K562 (cell line): ENCODE results near the gene EIF3I. TPM values are rescaled to one million over a fixed set of nuclear protein-coding genes. Genes with fewer than 3 reads are reported as not detected.

Source experiments
- ARID1B ChIP-seq: fragments of 450-650 bp; IDR thresholded peaks from 2 replicates; pipeline ENCODE4 v1.6.1; 2016; ENCODE audit warnings: antibody characterized with exemption, mild to moderate bottlenecking, inconsistent platforms
- CLOCK ChIP-seq: fragments of 250-450 bp; sonication (Bioruptor Pico); IDR thresholded peaks from 2 replicates; pipeline ENCODE4 v1.4.0; 2020; ENCODE audit warnings: mild to moderate bottlenecking, moderate library complexity, borderline replicate concordance
- CXXC5 ChIP-seq: fragments of 250-450 bp; sonication (Bioruptor Pico); IDR thresholded peaks from 2 replicates; pipeline ENCODE4 v1.8.0; 2022; ENCODE audit warnings: inconsistent platforms, mild to moderate bottlenecking, moderate library complexity
- FIP1L1 ChIP-seq: fragments of 200-400 bp; formaldehyde crosslinking; IDR thresholded peaks from 2 replicates; pipeline ENCODE4 v1.6.1; 2018; ENCODE audit warnings: mild to moderate bottlenecking, low read depth, low read length; ENCODE audit not compliant: poor library complexity, severe bottlenecking
- GATAD2B ChIP-seq: fragments of 450-650 bp; IDR thresholded peaks from 2 replicates; pipeline ENCODE4 v1.6.1; 2017; ENCODE audit warnings: mild to moderate bottlenecking, borderline replicate concordance
- HDGF ChIP-seq: fragments of 450-650 bp; IDR thresholded peaks from 2 replicates; pipeline ENCODE4 v1.6.1; 2016
- HEY1 ChIP-seq: fragments of 250-450 bp; sonication (Bioruptor Pico); IDR thresholded peaks from 2 replicates; pipeline ENCODE4 v1.5.0; 2020; ENCODE audit warnings: mild to moderate bottlenecking, moderate library complexity, borderline replicate concordance
- JUN ChIP-seq, 2 experiments: sonication (generic) in 1 of 2; formaldehyde crosslinking in 1 of 2; IDR thresholded peaks; 2 replicates each; pipeline versions ENCODE4 v1.6.1 to v1.8.0; 2012 to 2022; ENCODE audit warnings: borderline replicate concordance in 2 of 2, mild to moderate bottlenecking in 2 of 2, improper control_type of control experiment in 1 of 2, low read depth in 1 of 2, low read length in 1 of 2, missing genetic modification reagents in 1 of 2
- KLF1 ChIP-seq: fragments of 450-650 bp; IDR thresholded peaks from 2 replicates; pipeline ENCODE4 v1.6.1; 2016; ENCODE audit warnings: missing genetic modification characterization, missing compliant biosample characterization
- NCOA2 ChIP-seq, 2 experiments: fragments of 450-650 bp; IDR thresholded peaks; 2 replicates each; pipeline ENCODE4 v1.6.1; 2018; ENCODE audit warnings: mild to moderate bottlenecking in 2 of 2, moderate library complexity in 1 of 2; ENCODE audit not compliant: partially characterized antibody in 2 of 2
- SMAD4 ChIP-seq: fragments of 250-450 bp; sonication (Bioruptor Pico); conservative IDR thresholded peaks from 2 replicates; pipeline ENCODE4 v1.8.0; 2021; ENCODE audit warnings: inconsistent platforms, mild to moderate bottlenecking, moderate library complexity
- SRF ChIP-seq, 2 experiments: fragments of 250-450, 450-650 bp in 1 of 2; sonication (Bioruptor Pico) in 1 of 2; sonication (generic) in 1 of 2; formaldehyde crosslinking; IDR thresholded peaks; 2 replicates each; pipeline versions ENCODE4 v1.5.0 to v1.5.1; 2020 to 2022; ENCODE audit warnings: mild to moderate bottlenecking in 1 of 2, missing genetic modification reagents in 1 of 2
- ZBTB11 ChIP-seq, 3 experiments: fragments of 200-800 bp in 1 of 3; fragments of 250-450 bp in 1 of 3; fragments of 450-650 bp in 1 of 3; sonication (Bioruptor Pico) in 1 of 3; sonication (Bioruptor generic) in 1 of 3; formaldehyde crosslinking in 1 of 3; IDR thresholded peaks; 2 replicates each; pipeline versions ENCODE4 v1.6.1 to v1.8.0; 2016 to 2022; ENCODE audit warnings: mild to moderate bottlenecking in 2 of 3, missing genetic modification characterization in 2 of 3, missing compliant biosample characterization in 1 of 3, moderate library complexity in 1 of 3
- ZBTB7A ChIP-seq: IDR thresholded peaks from 2 replicates; pipeline ENCODE4 v1.6.1; 2011; ENCODE audit warnings: low read depth, mild to moderate bottlenecking, low read length, moderate library complexity, borderline replicate concordance; ENCODE audit not compliant: control insufficient read depth
- ZKSCAN1 ChIP-seq: fragments of 150-350 bp; IDR thresholded peaks from 2 replicates; pipeline ENCODE4 v1.6.1; 2016; ENCODE audit warnings: low read depth, low read length
- ZNF592 ChIP-seq: fragments of 450-650 bp; IDR thresholded peaks from 2 replicates; pipeline ENCODE4 v1.6.1; 2017; ENCODE audit warnings: antibody characterized with exemption, mild to moderate bottlenecking
- ZNF766 ChIP-seq: fragments of 200-800 bp; sonication (Bioruptor generic); conservative IDR thresholded peaks from 2 replicates; pipeline ENCODE4 v1.6.1; 2016; ENCODE audit warnings: missing genetic modification characterization, missing compliant biosample characterization
- polyA plus RNA-seq, 8 experiments: library from polyadenylated mRNA; depleted of rRNA in 4 of 8; stranded (reverse) in 5 of 8; unstranded in 3 of 8; fragments of >200 nt; fragmentation: Nextera tagmentation in 2 of 8; fragmentation: Illumina TruSeq in 1 of 8; extraction: Ambion mirVana in 2 of 8; extraction: Trizol in 1 of 8; gene quantifications; 2 replicates each; pipeline versions ENCODE4 v1.2.1 to v1.2.3, GENCODE V29; 2011 to 2014; ENCODE audit warnings: inconsistent platforms in 1 of 8, missing spikeins in 1 of 8
- total RNA-seq, 7 experiments: library from RNA; depleted of rRNA in 6 of 7; stranded (reverse); fragments of >200 nt in 6 of 7; fragmentation: Illumina TruSeq in 2 of 7; extraction: Trizol in 2 of 7; gene quantifications; 2 replicates each; pipeline versions ENCODE4 v1.2.1 to v1.2.3, GENCODE V29; 2011 to 2021; ENCODE audit warnings: low replicate concordance in 1 of 7

Gene EIF3I
- total and polyA plus RNA-seq, 9 of the 15 experiments (the other 6 are each of a cell fraction or from before 2014, with no cell fraction given), result 414 to 1,526 (median 635) TPM

GRCh38 chr1:32186077-32186476 is 36.1 kb upstream of the EIF3I start (continued):
- TF ChIP-seq SRF (CRISPR knock-in tag; IDR thresholded peaks at IDR 0.05) (no peak), CLOCK (CRISPR knock-in tag) (no peak), HDGF (no peak), KLF1 (tag) (no peak), ZNF766 (CRISPR knock-in tag) (no peak), FIP1L1 (no peak), SMAD4 (CRISPR knock-in tag) (peak; percentile 55), CXXC5 (CRISPR knock-in tag) (no peak; the same call in none of the 2 replicates), JUN (IDR thresholded peaks at IDR 0.05; ENCODE audit: borderline replicate concordance, low read depth, low read length) (no peak), JUN (CRISPR knock-in tag; IDR thresholded peaks at IDR 0.05; ENCODE audit: borderline replicate concordance) (no peak), HEY1 (CRISPR knock-in tag) (no peak), ZBTB7A (no peak), ZBTB11 (CRISPR knock-in tag; IDR thresholded peaks at IDR 0.05) (no peak), ZNF592 (peak; percentile 29; the same call in 1 of the 2 replicates), GATAD2B (no peak), ZKSCAN1 (no peak), NCOA2 (IDR thresholded peaks at IDR 0.05; ENCODE audit: partially characterized antibody in 2 of 2) (no peak), ARID1B (no peak)
